HCEC 1CT (cell line): Measurements from ENCODE around the gene VIPR1.

Experiments used
- DNase-seq: peaks from one replicate; pipeline ENCODE4 v3.0.0-alpha.2; 2017

The VIPR1 gene, protein sequence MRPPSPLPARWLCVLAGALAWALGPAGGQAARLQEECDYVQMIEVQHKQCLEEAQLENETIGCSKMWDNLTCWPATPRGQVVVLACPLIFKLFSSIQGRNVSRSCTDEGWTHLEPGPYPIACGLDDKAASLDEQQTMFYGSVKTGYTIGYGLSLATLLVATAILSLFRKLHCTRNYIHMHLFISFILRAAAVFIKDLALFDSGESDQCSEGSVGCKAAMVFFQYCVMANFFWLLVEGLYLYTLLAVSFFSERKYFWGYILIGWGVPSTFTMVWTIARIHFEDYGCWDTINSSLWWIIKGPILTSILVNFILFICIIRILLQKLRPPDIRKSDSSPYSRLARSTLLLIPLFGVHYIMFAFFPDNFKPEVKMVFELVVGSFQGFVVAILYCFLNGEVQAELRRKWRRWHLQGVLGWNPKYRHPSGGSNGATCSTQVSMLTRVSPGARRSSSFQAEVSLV

DNA sequence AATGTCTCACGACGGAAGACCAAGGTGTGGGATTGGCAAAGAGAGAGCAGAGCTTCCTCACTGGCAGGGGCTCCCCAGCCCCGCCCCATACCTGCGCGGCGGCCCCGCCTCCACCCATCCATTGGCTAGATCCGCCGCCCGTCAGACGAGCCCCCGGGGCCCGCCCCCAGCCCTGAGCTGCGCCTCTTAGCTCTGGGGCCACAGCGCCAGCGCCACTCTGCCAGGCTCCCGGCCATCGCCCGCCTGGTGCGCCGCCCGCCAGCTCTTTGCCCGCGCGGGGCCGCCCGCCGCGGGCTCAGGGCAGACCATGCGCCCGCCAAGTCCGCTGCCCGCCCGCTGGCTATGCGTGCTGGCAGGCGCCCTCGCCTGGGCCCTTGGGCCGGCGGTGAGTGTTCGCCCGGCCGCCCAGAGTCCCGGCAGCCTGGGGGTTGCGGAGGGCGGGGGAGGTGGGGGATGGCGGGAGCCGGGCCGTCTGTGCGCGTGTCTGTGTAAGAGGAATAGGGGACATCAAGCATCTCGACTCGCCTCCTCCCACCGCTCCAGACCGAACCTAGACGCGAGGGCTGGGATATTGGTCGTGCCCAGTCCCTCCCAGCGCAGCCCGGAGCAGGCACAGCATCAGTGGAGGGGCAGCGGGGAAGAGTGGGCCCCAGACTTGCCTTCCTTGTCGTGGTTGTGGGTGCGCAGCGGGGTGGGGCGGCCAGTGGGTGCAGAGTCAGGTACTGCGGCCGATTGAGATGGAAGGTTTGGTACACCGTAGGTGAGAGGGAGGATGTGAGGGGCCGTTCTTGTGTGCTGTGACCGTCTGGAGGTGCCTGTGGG, at the start of gene VIPR1:
Gene VIPR1 (plus strand): TSS at position 215 of the 822 bp plus-strand sequence. CDS start 93 bp downstream, at position 308.
- no peak for DNase-seq

DNA sequence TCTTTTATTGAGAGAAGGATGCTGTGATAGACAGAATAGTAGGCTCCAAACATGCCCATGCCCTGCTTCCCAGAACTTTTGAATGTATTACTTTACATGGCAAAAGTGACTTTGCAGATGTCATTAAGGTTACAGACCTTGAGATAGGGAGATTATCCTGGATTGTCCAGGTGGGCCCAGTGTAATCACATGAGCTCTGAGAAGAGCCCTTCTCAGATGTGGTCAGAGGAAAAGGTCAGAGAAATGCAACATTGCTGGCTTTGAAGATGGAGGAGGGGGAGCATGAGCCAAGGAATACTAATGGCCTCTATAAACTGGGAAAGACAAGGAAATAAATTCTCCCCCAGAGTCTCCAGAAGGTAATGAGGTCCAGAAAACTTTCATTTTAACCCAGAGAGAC, 46.2 kb upstream of the VIPR1 start:
- no peak for DNase-seq

DNA sequence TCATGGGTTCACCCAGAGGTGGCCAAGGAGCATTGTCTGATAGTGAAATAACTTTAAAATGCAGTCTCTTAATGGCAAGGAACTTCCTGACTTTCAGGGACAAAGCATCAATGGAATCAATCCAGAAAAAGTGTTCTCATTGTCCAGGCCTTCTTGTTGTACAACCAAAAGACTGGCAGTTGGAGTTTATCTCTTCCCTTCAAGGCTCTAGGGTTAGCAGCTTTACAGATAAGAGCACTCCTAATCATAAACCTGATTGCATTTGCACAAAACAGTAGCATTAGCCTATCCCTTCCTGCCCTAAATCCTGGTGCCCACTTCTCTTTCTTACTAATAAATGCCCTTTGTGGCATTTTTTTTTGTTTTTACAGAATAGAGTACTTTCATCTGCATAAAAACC, 43.3 kb upstream of the VIPR1 start:
- DNase-seq = no peak

DNA sequence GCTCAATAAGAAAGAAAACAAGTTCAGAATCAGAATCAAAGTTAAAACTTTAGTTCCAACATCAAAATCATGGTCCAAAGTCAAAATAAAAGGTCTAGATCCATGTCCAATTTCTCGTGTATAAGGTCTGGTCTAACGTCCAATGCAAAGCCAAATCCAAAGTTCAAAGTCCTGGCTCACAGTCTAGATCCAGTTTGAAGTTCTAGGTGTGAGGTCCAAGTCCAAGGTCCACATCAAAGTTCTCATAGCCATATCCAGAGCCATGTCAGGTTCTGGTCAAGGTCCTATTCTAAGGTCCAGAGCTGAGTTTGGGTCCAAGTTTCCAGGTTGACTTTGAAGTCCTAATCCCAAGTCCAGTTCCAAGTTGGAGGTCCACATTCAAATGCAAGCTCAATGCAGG, 40.7 kb upstream of the VIPR1 start:
- no peak for DNase-seq

DNA sequence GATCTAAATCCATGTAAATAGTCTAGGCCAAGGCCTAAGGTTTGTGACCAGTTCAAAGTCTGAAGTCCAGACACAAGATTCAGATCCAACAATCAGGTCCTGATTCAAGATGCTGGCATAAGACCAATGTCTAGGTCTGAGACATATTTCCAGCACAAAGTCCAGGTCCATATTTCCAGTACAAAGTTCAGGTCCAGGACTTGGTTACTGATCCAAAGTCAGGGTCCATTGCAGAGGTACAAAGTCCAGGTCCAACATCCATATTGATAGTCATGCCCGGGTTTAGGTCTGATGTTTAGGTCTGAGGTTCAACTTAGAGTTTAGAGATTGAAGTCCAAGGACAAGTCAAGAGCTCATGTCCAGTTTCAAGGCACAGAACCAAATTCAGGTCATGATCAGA, 39.4 kb upstream of the VIPR1 start:
- no peak for DNase-seq

DNA sequence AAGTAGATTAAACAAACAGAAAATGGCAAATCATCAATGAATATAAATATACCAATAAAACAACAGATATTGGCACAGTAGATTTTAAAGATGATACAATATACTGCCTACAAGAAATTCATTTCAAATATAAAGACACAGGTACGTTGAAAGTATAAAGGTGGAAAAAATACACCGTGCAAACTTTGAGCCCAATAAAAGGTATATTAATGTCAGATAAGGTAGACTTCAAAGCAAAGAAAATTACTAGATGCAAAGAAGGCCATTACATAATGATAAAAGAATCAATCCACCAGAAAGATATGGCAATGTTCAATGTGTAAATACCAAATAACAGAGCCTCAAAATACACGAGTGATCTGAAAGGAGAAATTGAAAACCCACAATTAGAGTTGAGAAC, 34.3 kb upstream of the VIPR1 start:
- DNase-seq = no peak

DNA sequence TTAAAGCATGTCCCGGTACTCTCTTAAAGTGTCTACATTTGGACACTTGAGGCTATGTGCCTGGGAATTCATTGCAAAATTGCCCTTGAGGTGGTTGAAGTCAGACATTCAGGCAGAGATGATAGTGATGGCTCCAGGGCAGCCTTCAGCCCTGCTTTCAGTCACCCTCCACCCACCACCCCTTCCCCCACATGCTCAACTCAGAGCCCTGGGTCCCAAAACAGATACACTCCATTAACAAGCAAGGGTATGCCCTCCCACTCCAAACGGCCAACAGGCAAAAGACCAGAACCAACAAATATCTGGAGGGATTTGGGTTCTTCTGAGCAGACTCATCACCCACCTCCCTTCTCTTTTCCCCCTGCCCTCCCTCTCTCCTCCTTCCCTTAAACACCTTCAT, 29.9 kb upstream of the VIPR1 start:
- no peak for DNase-seq

DNA sequence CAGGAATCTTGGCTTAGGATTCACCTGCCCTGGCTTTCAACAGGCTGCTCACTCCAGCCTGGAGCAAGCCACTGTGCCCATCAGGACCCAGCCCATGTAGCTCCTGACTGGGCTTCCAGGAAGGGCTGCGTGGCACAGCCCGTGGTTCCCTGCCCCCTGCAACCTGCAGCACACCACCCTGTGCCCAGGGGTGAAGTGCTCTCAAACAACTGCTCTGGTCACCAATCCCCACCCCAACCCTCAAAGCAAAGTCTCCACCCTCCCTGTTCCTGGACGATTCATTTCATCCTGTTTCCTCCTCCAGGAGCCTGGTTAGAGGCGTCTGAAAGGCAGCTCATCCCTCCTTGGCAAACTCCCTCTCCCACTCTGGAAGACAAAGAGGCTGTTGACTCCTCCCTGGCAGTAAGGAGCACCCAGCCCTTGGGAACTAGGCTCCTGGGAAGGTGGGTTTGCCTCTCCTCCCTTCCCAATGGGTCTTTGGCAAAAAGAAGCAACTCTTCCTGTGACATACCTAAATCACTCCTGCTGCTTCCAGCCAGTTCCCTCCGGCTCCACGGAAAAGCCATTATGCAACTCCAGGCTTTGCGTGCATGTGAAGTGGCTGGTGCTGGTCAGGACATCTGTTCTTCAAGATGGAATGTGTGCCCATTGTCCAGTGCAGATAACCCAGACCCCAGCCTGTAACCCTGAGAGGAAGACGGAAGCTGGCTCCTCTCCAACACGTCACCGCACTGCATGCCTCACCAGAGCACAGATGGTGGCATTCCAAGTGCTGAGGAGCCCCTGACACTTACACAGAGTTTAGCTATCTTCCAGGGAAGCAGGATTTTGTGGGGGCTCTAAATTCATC, 29.1 kb upstream of the VIPR1 start:
- DNase-seq = no peak

DNA sequence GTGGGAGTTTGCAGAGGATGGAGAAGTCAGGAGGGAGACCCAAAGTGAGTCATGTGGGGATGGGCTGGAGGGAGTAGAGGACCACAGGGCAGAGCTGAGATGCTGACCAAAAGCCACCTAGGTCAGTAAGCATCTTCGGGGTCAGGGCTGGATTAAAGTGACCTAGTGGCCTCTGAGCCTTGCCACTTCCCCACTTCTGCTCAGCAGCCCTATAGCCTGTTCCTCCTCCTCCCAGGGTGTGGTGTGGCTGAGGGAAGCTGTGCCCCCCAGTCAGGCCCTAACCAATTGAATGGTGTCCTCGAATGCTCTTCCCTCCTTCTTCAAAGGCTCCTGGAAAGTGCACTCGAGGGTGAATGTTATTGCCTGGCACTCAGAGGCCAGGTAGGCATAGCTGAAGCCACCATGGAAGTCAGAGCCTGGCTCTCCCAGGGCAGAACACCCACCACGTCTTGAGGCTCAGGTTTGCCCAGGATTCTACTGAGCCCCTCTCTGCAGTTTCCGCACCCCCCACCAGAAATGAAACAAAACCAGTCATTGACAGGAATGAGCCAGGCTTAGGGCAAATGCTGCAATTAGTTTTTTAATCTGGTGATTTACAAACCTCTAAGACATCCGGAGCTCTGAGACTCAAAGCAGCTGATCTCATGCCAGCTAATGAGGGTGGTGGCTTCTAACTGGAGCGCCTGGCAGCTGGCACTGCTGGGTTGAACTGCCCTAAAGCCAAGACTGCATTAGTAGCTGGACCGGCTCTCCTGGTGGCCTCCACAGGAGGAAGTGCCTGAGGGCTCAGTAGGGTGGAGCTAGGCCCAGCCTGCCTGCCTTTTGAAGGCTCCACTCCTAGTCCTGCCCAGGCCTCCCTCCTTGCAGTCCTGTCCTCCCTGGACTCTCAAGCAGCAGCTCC, 26.0 kb upstream of the VIPR1 start:
- no peak for DNase-seq

DNA sequence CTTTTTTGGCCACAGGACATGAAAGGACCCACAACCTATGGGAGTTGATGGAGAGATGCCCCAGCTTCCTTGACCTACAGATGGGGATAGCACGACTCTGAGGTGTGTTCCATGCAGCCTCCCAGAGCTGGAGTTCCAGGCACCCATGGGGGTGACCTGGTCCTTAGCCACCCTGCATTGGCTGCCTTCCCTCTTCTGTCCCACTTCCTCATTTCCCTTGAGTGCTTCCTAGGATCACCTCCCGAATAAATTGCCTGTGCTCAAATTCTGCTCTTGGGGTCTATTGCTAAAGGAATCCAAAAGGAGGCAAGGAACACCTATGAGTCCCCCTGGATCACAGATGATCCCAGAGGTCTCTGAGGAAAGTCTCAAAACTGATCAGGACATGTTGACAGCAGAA, 24.7 kb upstream of the VIPR1 start:
- DNase-seq = no peak

DNA sequence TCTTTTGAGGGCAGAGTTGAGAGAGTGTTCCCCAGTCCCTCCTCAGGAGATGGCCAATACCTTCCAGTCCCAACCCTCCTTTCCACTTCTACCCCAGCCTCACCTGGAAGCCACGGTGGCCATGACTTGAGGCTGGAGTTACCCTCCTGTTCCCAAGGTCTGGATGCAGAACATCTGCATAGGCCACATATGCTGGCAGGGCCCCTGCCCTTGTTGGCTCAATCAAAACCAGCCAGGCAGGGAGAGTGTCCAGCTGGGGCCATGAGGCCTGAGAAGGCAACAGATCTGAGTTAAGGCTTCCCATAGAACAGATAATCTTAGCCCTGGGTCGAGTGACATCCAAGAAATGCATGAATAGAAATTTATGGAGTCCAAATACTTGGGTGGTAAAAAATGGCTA, 23.6 kb upstream of the VIPR1 start:
- no peak for DNase-seq

DNA sequence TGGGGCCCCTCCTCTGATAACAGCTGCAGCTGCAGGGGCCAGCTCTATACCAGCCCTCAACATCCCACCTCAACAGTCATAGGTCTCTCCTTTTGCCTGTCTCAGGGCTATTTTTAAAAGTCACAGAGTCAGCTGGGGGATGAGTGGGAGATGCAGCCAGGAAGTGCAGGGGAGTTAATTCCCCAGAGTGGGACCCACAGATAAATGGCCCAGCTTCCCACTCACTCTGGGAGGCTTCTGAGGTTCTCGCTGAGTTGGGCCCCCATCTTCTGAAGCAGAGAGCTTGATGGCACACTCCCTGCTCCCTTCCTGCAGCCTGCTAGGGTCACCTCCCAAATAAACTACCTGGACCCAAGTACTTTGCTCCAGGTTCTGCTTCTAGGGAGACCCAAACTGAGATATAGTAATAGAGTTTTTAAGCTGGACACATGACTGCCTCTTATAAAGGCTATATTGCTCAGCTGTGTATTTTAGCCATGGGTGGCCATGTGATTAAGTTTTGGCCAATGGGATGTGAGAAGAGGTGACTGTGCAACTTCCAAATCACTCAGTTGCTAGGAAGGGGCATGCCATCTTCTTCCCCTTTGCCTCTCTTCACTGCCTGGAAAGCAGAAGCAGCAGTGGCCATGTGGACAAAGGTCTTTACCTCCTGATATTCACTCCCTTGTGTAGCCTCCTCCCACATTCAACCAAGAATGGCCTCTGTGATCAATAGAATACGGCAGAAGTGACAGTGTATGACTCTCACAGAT, 15.5 kb upstream of the VIPR1 start:
- no peak for DNase-seq

DNA sequence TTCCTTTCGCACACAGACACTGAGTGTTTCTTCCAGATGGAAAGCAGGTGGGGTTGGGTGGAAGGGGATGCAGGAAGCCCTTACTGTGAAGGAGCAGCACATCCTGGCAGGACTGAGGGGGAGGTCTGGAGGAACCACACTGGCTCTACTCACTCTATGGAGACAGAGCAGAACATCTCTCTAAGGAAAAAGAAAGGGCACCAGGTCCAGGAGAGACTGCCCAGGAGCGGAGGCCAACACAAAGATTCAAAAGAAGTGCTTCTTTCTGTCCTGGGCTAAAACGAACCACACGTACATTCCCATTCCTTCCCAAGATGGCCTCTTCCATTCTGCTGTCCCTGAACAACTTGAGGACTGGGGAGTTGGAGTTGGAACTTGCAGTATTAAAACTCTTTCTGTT, 13.8 kb upstream of the VIPR1 start:
- DNase-seq = no peak

DNA sequence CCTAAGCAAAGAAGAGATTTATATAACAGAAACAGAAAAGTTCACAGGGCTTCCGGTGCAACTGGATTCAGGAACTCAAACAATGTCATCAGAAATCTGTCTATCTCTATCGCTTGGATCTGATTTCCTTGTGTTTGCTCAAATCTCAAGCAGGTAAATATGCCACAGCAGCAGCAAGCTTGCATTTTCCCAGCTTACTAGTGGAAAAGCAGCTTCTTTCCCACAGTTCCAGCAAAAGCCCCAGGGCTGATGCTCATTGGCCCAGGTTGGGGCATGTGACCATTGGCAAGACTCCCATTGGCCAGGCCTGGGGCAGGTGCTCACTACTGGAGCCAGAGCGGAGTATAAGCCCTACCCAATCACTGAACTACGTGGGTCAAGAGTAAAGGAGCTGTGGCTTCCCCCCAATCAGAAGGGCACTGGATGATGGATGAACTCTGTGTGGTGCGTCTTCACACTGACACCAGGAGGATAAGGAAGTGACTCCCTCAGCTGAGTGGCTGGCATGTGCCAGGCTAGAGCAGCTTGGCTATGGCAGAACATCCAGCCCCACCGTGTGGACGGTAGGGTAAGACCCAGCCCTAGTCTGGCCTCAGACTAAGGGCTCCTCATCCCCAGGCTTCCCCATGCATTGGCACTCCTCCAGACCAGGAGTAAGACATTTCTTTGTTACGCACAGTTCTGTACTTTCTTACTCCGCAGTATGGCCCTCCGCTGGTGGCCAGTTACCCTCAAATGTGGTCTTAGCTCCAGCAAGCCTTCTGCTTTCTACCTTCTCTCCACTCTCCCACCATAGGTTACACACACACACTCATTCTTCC, 13.1 kb upstream of the VIPR1 start:
- DNase-seq = no peak

DNA sequence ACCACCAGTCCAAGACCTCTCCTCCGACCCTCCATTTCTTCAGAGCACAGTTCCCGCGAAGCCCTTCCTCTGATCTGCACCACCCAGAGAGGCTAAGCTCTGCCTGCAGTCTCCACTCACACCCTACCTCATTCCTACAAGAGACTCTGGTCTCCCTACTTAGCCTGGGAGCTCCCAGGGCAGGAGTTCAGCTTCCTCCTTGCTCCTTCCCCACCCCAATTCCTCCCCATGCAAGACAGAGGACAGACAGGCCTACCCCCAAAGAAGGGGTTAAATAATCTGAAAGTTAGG, 12.6 kb upstream of the VIPR1 start:
- no peak for DNase-seq

DNA sequence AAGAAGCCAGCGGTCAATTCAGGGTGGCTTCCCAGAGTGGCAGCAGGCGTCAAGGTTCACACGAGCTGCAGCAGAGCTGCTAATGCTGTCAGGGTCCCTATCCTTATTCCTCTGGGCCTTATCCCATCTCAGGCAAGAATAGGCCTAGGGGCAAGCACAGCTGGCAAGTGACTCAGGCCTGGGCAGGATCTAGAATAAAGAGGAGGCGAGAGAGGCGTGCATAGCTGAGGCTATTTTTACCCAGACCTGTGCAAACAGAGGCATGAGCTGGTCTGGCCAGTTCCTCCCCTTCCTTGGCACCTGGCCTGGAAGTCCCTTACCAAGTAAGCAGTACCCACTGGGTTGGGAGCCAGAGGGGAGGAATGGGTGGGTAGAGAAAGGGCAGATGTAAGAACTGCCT, 12.2 kb upstream of the VIPR1 start:
- no peak for DNase-seq

DNA sequence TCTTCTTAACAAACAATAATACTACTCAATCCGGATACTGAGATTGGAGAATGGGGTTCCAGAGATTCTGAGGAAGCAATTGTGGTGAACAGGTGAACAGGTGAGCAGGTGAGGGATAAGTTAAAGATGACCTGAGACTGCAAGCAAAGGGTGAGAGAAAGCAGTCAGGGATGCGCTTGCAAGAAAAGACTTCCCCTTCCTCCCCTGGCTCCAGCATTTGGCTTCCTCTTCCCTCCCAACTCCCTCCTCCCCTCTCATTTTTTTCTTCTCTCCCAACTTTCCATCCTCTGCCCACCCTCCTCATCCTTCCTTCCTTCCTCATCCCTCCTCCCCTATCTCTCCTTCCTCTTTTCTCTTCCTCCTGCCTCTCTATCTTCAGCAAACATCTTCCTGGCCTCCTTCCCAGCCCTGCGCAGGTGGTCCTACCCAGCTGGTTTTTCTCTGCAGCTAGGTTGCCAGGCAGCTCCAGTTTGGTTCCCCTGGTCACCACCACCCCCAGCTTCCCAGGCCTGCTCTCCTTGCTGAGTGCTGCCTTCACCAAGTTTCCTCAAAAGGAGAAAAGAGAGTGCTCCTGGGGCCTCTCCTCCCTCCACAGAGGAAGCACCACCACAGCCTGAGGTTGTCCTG, 10.4 kb upstream of the VIPR1 start:
- DNase-seq = no peak

DNA sequence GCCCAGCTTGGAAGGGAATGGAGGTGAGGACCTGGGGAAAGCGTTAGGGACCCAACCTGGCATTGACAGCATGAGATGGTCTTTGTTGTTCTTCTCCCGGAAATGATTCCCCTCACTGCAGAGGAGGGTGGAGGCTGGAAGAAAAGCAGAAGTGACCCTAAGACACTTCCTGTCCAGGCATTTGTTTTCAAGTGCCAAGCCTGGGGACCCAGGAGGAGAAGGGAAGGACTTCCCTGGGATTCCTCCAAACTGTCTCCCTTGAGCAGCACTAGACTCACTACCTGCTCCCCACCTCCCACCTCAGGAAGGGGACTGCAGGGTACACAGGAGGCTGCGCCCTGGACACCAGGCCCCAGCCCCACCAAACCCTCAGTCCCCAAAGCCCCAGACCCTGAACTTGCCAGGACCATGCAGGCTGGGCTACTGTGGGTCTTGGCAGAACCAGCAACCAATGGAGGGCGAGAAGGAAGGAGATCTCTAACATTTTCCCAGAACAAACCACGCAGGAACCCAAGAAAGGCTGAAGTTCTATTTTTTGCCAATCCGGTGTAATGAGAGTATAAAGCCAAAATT, 9.8 kb upstream of the VIPR1 start:
- DNase-seq = no peak

DNA sequence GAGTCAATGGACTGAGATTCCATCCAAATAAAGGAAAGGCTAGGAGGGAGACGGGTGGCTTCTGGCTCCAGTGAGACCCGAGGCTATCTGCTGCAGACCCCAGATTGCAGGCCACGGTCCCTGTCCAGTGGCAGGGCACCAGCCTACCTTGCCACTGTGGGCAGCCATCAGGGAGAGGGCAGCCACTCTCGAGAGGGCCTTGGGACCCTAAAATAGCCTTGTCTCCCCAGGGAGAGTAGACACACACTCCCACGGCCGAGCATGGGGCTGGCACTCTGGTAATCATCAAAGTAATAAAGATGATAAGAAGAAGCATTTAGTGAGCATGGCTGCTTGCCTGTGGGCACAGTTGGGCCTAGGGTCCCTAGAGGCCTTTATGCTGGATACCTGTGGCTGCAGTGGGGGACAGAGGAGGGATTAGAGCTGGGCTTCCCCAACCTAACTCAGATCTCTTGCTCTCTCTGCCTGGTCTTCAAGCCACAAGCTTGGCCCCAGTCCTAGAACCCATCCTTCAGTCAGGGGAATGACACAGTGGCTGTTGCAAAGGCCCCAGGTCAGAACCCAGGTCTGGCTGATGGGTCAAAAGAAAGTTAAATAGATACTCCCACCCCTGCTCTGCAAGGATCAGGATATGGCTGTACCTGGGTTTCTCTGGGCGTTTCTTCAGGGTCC, 9.2 kb upstream of the VIPR1 start:
- DNase-seq = no peak
